Mucosa of descending colon (tissue), 3 donors: Measurements from ENCODE around the gene TM4SF18. TPM values are rescaled to one million over a fixed set of nuclear protein-coding genes. Genes with fewer than 3 reads are reported as not detected.
"Not testable (repeated sequence)": the region's sequence is repeated elsewhere in the genome, so short reads cannot be mapped to it uniquely, and the experiment has no call there.

Experiments used
- ATAC-seq: fragments of 200-7000 bp; cut with Tn5 transposase; one replicate; pipeline ENCODE4 v1.9.1; 2020; ENCODE audit warnings: mild to moderate bottlenecking, moderate library complexity
- DNase-seq, 3 donors: peaks; one replicate each; pipeline ENCODE4 v3.0.0-alpha.2; 2020
- H3K36me3 ChIP-seq: fragments of 200-600 bp; one replicate; pipeline ENCODE4 v1.8.0; 2021; ENCODE audit warnings: low read depth, mild to moderate bottlenecking
- H3K4me1 ChIP-seq: fragments of 200-600 bp; one replicate; pipeline ENCODE4 v1.8.0; 2021; ENCODE audit warnings: low read depth, mild to moderate bottlenecking
- H3K4me3 ChIP-seq: fragments of 200-600 bp; one replicate; pipeline ENCODE4 v1.8.0; 2021; ENCODE audit warnings: mild to moderate bottlenecking
- H3K9me3 ChIP-seq: fragments of 200-600 bp; one replicate; pipeline ENCODE4 v1.8.0; 2021; ENCODE audit warnings: mild to moderate bottlenecking
- CTCF ChIP-seq: fragments of 200-600 bp; IDR thresholded peaks from one replicate; pipeline ENCODE4 v1.8.0; 2022; ENCODE audit warnings: antibody characterized with exemption, mild to moderate bottlenecking
- intact Hi-C, 2 donors: fragments of 100-400 bp; cut with DNase I in 1 of 2; cut with micrococcal nuclease in 1 of 2; formaldehyde crosslinking; loops; one replicate each; pipeline versions ENCODE4 v1.11.0 to v1.11.1; 2022; cut with DNase I, micrococcal nuclease
- total RNA-seq, 3 donors: library from RNA; stranded (reverse); fragmentation: NEBNext Ultra II Directional in 2 of 3; extraction: Animal tissue kit (Norgen Biotek cat#: 25700) in 2 of 3; gene quantifications; one replicate each; pipeline versions ENCODE4 v1.2.1 to v1.2.4, GENCODE V29; 2021 to 2023
- donor health status: DM: no; HTN: no; CAD: no; lungs with moderate emphysema.
- donor health status: DM: no; HTN: no; CAD: no.
- donor health status: DM: no; HTN: yes; CAD: no.

Gene TM4SF18
- total RNA-seq, 3 donors from 2014 or later: 1.9 to 2.4 (median 2.2) TPM

GRCh38 chr3:149339931-149340309 is 6.5 kb upstream of the TM4SF18 start:
- intact Hi-C loops: no loop called here
- peaks cover 8% of the 10 kb centered on the region for H3K4me1 ChIP-seq
- no peak overlapping the region for H3K4me3 ChIP-seq
- H3K9me3 ChIP-seq: no peaks in the 10 kb centered on the region
- ATAC-seq: peak; percentile 96
- no peaks in the 10 kb centered on the region for H3K36me3 ChIP-seq
- DNase-seq: peak in 2 of 3 donors; percentile 39 to 66
- TF ChIP-seq CTCF: no peak

- H3K9me3 ChIP-seq, ATAC-seq, H3K4me3 ChIP-seq, intact Hi-C loops, H3K4me1 ChIP-seq, DNase-seq, H3K36me3 ChIP-seq: not testable (repeated sequence)
These were observed 4.0 kb upstream of the TM4SF18 start for GRCh38 chr3:149337486-149337885.

- DNase-seq (no peak), ATAC-seq (no peak)
- H3K36me3 ChIP-seq: no peaks in the 10 kb centered on the region
- no peak for TF ChIP-seq CTCF
- no peaks in the 10 kb centered on the region for H3K9me3 ChIP-seq
- peaks cover 8% of the 10 kb centered on the region for H3K4me1 ChIP-seq
- no peak overlapping the region for H3K4me3 ChIP-seq
- intact Hi-C loops: no loop called here
These were observed 3.5 kb upstream of the TM4SF18 start for GRCh38 chr3:149336925-149337324.

- H3K4me3 ChIP-seq: no peak overlapping the region
- H3K36me3 ChIP-seq: no peaks in the 10 kb centered on the region
- ATAC-seq (no peak), DNase-seq (no peak)
- no peaks in the 10 kb centered on the region for H3K9me3 ChIP-seq
- intact Hi-C loops: no loop called here
- TF ChIP-seq CTCF: no peak
- no peaks in the 10 kb centered on the region for H3K4me1 ChIP-seq
These were observed 665 bp downstream of the TM4SF18 start for GRCh38 chr3:149332771-149333170.

- intact Hi-C loops: no loop called here
- TF ChIP-seq CTCF: no peak
- Histone ChIP-seq H3K4me1 (no peaks in the 10 kb centered on the region), H3K36me3 (no peaks in the 10 kb centered on the region), H3K9me3 (no peaks in the 10 kb centered on the region), H3K4me3 (no peak overlapping the region)
- ATAC-seq (no peak), DNase-seq (no peak)
These were observed 1.1 kb downstream of the TM4SF18 start for GRCh38 chr3:149332227-149332765.

GRCh38 chr3:149331396-149331795 is 2.0 kb downstream of the TM4SF18 start:
- no peak overlapping the region for H3K4me3 ChIP-seq
- no peaks in the 10 kb centered on the region for H3K9me3 ChIP-seq
- no peak for TF ChIP-seq CTCF
- ATAC-seq: no peak
- H3K4me1 ChIP-seq: no peaks in the 10 kb centered on the region
- no peaks in the 10 kb centered on the region for H3K36me3 ChIP-seq
- DNase-seq: no peak
- intact Hi-C loops: no loop called here
